ENCODE data around the gene AMH.
"Not testable (repeated sequence)": the region's sequence is repeated elsewhere in the genome, so short reads cannot be mapped to it uniquely, and the experiment has no call there.

AMH gene

DNA sequence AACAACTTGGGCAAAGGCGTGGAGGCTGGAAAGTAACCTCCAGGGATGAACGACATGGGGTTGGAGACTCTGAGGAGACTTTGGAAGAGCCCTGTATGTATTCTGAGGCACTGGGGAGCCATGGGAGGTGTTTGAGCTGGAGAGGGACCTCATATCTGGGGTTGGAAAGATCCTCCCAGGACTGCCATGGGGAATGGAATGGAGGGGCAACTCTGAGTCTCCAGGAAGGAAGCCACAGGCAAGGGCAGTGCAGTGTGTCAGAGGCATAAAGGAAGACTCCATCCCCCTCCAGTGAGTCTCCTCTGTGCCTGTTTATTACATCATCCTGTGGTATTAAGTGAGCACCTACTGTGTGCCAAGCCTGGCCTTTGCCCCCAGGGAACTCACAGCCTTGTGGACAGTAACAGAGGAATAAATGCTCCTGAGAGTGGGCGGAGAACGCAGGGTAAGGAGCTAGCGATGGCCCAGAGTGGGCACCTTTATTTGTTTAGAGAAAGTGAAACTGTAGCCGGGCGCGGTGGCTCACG, 25.1 kb downstream of the AMH start:
- Histone ChIP-seq H3K27ac (peak overlapping the region; percentile 42), H3K36me3 (peaks cover 41% of the 10 kb centered on the region), H3K9ac (no peak overlapping the region), H3K4me2 (peak overlapping the region; percentile 99), H3K4me3 (peak overlapping the region; percentile 99; the same call in 1 of the 2 replicates), H3K27me3 (no peaks in the 10 kb centered on the region), H4K20me1 (peaks cover 97% of the 10 kb centered on the region), H3K9me3 (no peaks in the 10 kb centered on the region), H3K4me1 (peaks cover 77% of the 10 kb centered on the region)
- no peak for TF ChIP-seq Cebpa-rat (IDR thresholded peaks at IDR 0.05)

DNA sequence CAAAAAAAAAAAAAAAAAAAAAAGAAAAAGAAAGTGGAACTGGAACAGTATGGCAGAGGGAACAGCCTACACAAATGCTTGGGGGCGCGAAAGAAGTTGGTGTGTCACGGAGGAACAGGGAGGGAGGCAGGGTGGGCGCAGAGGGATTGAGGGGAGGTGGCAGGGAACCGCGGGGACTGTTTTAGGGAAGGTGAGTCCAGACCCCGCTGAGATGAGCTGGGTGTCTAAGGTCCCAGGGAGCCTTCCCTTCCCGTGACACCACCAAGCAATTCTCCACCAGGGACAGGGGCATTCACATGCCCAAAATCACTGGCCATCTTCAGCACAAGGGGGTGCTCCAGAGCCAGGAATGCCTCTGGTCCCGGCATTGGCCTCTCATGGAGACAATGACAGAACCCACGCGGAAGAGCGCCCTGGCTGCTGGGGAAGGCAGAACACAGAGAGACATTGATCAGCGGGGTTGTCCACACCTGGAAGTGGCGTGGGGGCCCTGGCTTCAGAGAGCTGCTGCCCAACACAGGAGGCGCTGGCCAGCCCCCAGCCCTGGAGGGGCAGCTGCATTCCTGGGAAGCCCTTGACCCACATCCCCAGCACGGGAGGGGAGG, 25.9 kb downstream of the AMH start:
- TF ChIP-seq Cebpa-rat (IDR thresholded peaks at IDR 0.05) = no peak
- Histone ChIP-seq H3K27me3 (no peaks in the 10 kb centered on the region), H3K4me3 (no peak overlapping the region), H3K27ac (0 out of 2 replicates have a peak overlapping the region, but pooled peaks have one; percentile 9), H3K9ac (no peak overlapping the region), H3K4me1 (peaks cover 82% of the 10 kb centered on the region), H3K4me2 (peak overlapping the region; percentile 99), H3K9me3 (no peaks in the 10 kb centered on the region), H4K20me1 (peaks cover 98% of the 10 kb centered on the region), H3K36me3 (peaks cover 41% of the 10 kb centered on the region)

DNA sequence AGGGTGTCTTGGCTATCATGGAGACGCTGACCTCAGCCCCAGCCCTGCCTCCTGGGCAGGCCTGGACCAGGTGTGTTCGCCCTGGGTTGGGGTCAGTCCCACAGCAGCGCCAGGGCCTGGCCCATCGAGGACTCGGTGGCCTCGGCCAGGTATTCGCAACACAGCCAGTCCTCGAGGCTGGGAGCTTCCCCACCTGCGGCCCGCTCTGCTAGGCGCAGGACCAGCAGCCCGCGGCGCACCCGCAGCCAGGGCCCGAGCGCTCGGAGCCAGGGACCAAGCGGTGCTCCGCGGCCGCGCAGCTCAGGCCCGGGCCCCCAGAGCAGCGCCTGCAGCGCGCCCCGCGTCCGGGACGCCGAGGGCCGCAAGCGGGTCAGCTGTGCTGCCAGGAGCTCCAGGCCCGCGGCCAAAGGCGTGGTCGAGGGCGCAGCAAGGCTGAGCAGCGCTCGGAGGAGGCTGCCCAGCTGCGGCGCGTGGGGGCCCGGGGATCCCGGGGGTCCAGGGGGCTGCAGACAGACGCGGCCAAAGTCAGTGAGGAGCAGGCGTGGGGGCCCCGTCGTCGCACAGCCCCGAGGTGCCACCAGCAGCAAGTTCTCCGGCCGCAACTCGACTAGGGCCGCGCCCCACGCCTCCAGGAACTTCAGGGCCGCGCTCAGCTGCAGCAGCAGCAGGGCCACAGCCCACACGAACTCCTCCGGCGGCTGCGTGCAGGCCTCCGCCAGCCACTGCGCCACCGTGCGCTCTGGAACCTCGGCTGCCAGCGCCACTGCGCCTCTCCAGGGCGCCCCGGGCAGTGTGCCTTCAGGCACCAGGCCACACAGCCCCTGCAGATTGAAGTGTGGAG, 26.7 kb downstream of the AMH start:
- Histone ChIP-seq H3K27me3 (no peaks in the 10 kb centered on the region), H4K20me1 (peaks cover 98% of the 10 kb centered on the region), H3K4me2 (peak overlapping the region; percentile 99), H3K9me3 (no peaks in the 10 kb centered on the region), H3K4me1 (peaks cover 90% of the 10 kb centered on the region), H3K27ac (no peak overlapping the region), H3K4me3 (no peak overlapping the region), H3K9ac (no peak overlapping the region), H3K36me3 (peaks cover 41% of the 10 kb centered on the region)
- TF ChIP-seq Cebpa-rat (IDR thresholded peaks at IDR 0.05) = no peak

DNA sequence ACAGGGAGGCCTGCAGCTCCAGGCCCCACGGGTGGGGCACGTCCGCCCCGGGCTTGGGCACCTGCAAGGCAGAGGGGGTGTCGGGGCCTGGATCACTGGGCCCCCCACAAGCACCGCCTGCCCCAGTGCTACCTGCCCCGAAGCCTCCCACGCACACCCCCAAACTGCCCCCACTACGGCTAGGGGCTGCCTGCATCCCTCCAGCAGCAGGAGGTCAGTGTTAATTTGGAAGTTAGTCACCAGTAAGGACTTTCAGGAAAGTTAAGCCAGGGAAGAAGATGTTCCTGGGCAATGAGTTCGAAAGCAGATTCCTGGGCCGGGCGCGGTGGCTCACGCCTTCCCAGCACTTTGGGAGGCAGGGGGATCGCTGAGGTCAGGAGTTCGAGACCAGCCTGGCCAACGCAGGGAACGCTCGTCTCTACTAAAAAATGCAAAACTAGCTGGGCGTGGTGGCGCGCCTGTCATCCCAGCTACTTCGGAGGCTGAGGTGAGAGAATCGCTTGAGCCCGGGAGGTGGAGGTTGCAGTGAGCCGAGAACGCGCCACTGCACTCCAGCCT, 27.4 kb downstream of the AMH start:
- Histone ChIP-seq H3K4me3 (no peak overlapping the region), H3K27me3 (no peaks in the 10 kb centered on the region), H3K4me2 (peak overlapping the region; percentile 99; the same call in 1 of the 2 replicates), H3K4me1 (peaks cover 92% of the 10 kb centered on the region), H4K20me1 (peaks cover 94% of the 10 kb centered on the region), H3K27ac (no peak overlapping the region), H3K9me3 (no peaks in the 10 kb centered on the region), H3K9ac (no peak overlapping the region), H3K36me3 (peaks cover 37% of the 10 kb centered on the region)
- no peak for TF ChIP-seq Cebpa-rat (IDR thresholded peaks at IDR 0.05)

DNA sequence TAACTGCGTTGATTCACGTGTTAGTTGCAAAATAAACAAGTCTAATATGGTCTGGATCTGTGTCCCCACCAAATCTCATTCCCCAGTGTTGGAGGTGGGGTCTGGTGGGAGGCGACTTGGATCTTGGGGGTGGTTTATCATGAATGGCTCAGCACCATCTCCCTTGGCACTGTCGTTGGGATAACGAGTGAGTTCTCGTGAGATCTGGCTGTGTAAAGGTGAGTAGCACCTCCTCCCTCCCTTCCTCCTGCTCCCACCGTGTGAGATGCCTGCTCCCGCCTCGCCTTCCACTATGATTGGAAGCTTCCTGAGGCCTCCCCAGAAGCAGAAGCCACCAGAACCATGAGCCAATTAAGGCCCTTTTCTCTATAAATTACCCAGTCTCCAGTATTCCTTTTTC, 28.0 kb downstream of the AMH start:
- H3K4me1 ChIP-seq = peaks cover 92% of the 10 kb centered on the region
- H3K9ac ChIP-seq = no peak overlapping the region
- no peak for TF ChIP-seq Cebpa-rat (IDR thresholded peaks at IDR 0.05)
- H3K4me3 ChIP-seq = no peak overlapping the region
- H3K27ac ChIP-seq = no peak overlapping the region
- no peaks in the 10 kb centered on the region for H3K9me3 ChIP-seq
- no peaks in the 10 kb centered on the region for H3K27me3 ChIP-seq
- H3K36me3 ChIP-seq = peaks cover 30% of the 10 kb centered on the region
- H3K4me2 ChIP-seq = peak overlapping the region; percentile 99; the same call in 1 of the 2 replicates
- peaks cover 94% of the 10 kb centered on the region for H4K20me1 ChIP-seq

DNA sequence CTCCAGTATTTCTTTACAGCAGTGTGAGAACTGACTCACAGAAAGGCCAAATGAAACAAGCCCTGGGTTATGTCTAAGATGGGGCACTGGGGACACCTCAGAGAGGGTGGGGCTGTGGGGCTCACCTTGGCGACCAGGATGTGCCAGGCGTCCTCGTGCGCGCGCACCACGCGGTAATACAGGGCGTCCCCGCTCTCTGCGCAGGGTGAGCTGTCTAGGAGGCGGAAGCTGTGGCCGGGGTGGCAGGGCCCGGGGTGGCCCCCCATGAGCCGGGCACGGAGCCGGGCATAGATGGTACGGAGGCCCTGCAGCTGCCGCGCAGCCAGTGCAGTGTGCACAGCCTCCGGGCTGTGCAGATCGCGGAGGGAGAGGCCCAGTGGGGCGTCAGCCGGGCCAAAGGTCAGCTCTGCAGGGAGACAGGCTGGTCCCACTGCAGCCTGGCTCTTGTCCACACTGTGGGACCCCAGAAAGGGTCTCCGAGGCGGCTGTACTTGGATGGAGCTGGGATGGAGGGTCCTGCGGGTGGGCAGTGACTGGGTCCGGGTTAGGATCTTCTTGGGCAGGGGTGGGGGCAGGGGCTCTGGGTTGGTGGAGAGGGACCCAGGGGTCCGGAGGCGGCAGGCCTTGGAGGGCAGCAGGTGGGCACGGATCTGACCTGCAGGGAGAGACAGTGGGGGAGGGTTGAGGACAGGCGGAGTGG, 29.5 kb downstream of the AMH start:
- H4K20me1 ChIP-seq = peaks cover 88% of the 10 kb centered on the region

DNA sequence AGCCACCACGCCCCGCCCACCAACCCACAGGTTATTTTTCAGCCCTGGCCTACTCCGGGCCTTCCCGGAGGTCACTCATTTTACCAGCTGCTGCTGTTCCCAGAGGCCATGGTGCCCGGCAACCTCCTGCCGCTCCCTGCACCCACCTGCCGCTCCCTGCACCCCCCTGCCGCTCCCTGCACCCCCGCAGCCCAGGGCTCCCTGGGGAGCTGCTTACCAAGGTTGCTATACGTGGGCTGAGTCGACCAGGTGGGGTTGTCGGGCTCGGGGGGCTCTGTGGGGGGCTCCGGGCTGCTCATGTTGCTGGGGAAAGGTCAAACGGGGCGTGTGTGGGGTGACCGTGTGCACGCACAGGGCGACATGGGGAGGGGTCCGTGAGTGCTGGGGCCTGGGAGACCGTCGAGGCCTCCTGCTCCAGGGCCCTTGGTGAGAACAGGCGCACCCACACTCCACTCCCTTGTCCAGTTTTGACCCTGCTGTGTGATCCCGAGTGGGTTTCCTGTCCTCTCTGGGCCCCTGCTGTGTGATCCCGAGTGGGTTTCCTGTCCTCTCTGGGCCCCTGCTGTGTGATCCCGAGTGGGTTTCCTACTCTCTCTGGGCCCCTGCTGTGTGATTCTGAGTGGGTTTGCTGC, 31.6 kb downstream of the AMH start:
- H3K9ac ChIP-seq = no peak overlapping the region
- H3K4me2 ChIP-seq = peak overlapping the region; percentile 81
- peaks cover 10% of the 10 kb centered on the region for H3K36me3 ChIP-seq
- H3K27me3 ChIP-seq = no peaks in the 10 kb centered on the region
- no peaks in the 10 kb centered on the region for H3K9me3 ChIP-seq
- no peak overlapping the region for H3K27ac ChIP-seq
- TF ChIP-seq Cebpa-rat (IDR thresholded peaks at IDR 0.05) = no peak
- H4K20me1 ChIP-seq = peaks cover 67% of the 10 kb centered on the region
- peaks cover 82% of the 10 kb centered on the region for H3K4me1 ChIP-seq
- H3K4me3 ChIP-seq = no peak overlapping the region

More for the DNA sequence above, 29.5 kb downstream of the AMH start:
- no peak overlapping the region for H3K27ac ChIP-seq
- TF ChIP-seq Cebpa-rat (IDR thresholded peaks at IDR 0.05) = no peak
- H3K9ac ChIP-seq = no peak overlapping the region
- H3K4me1 ChIP-seq = peaks cover 91% of the 10 kb centered on the region
- peak overlapping the region; percentile 49 for H3K4me2 ChIP-seq
- no peaks in the 10 kb centered on the region for H3K27me3 ChIP-seq
- H3K36me3 ChIP-seq = peaks cover 21% of the 10 kb centered on the region
- H3K4me3 ChIP-seq = no peak overlapping the region
- no peaks in the 10 kb centered on the region for H3K9me3 ChIP-seq

DNA sequence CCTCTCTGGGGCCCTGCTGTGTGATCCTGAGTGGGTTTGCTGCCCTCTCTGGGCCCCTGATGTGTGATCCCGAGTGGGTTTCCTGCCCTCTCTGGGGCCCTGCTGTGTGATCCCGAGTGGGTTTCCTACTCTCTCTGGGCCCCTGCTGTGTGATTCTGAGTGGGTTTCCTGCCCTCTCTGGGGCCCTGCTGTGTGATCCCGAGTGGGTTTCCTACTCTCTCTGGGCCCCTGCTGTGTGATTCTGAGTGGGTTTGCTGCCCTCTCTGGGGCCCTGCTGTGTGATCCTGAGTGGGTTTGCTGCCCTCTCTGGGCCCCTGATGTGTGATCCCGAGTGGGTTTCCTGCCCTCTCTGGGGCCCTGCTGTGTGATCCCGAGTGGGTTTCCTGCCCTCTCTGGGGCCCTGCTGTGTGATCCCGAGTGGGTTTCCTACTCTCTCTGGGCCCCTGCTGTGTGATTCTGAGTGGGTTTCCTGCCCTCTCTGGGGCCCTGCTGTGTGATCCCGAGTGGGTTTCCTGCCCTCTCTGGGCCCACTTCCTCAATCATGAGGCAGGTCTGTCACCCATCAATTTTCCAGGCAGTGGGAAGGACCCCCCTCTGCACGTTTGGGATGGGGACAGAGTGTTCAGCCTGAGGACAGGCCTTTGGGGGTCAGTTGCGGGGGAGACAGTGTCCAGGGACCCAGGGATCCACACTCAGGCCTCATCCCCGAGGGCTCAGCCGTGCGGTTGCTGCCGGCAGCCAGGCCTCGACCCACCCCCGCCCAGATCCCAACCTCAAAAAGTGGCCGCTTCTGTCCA, 32.3 kb downstream of the AMH start:
- Histone ChIP-seq H3K9ac (0 out of 2 replicates have a peak overlapping the region, but pooled peaks have one; percentile 45), H3K27ac (peak overlapping the region; percentile 45), H3K4me2 (peak overlapping the region; percentile 94), H3K4me3 (peak overlapping the region; percentile 57), H3K4me1 (peaks cover 82% of the 10 kb centered on the region), H4K20me1 (peaks cover 60% of the 10 kb centered on the region)
- not testable (repeated sequence) for H3K27me3 ChIP-seq, H3K9me3 ChIP-seq, H3K36me3 ChIP-seq

Data from BLaER1 (cell line).